ENCODE data around the gene EML4. TPM values are rescaled to one million over a fixed set of nuclear protein-coding genes. Genes with fewer than 3 reads are reported as not detected.

EML4 gene
- total RNA-seq, 1 donor = 88.1 TPM

GRCh38 chr2:42194428-42194827 lies 25.3 kb downstream of the EML4 start:
- no peak for DNase-seq (ENCODE audit: low read depth)
- no peak overlapping the region for H3K4me3 ChIP-seq (ENCODE audit: low read depth, low read length)
- TF ChIP-seq CTCF (IDR thresholded peaks at IDR 0.05; ENCODE audit: insufficient read depth, low read depth, low read length) = no peak

- DNase-seq (ENCODE audit: low read depth) = peak; percentile 92
- TF ChIP-seq CTCF (IDR thresholded peaks at IDR 0.05; ENCODE audit: insufficient read depth, low read depth, low read length) = no peak
Measured at GRCh38 chr2:42195559-42195958, 26.4 kb downstream of the EML4 start.

GRCh38 chr2:42196070-42196402 lies 26.9 kb downstream of the EML4 start:
- H3K4me3 ChIP-seq (ENCODE audit: low read depth, low read length) = no peak overlapping the region
- no peak for DNase-seq (ENCODE audit: low read depth)
- no peak for TF ChIP-seq CTCF (IDR thresholded peaks at IDR 0.05; ENCODE audit: insufficient read depth, low read depth, low read length)

More at GRCh38 chr2:42195559-42195958, 26.4 kb downstream of the EML4 start:
- no peak overlapping the region for H3K4me3 ChIP-seq (ENCODE audit: low read depth, low read length)

GRCh38 chr2:42196403-42197267 lies 27.5 kb downstream of the EML4 start:
- no peak overlapping the region for H3K4me3 ChIP-seq (ENCODE audit: low read depth, low read length)
- TF ChIP-seq CTCF (IDR thresholded peaks at IDR 0.05; ENCODE audit: insufficient read depth, low read depth, low read length) = peak; percentile 69

GRCh38 chr2:42197792-42198191 lies 28.6 kb downstream of the EML4 start:
- no peak for TF ChIP-seq CTCF (IDR thresholded peaks at IDR 0.05; ENCODE audit: insufficient read depth, low read depth, low read length)
- DNase-seq (ENCODE audit: low read depth) = no peak
- H3K4me3 ChIP-seq (ENCODE audit: low read depth, low read length) = no peak overlapping the region

More at GRCh38 chr2:42196403-42197267, 27.5 kb downstream of the EML4 start:
- peak; percentile 92 for DNase-seq (ENCODE audit: low read depth)

GRCh38 chr2:42198466-42198865 lies 29.3 kb downstream of the EML4 start:
- no peak overlapping the region for H3K4me3 ChIP-seq (ENCODE audit: low read depth, low read length)
- no peak for DNase-seq (ENCODE audit: low read depth)
- no peak for TF ChIP-seq CTCF (IDR thresholded peaks at IDR 0.05; ENCODE audit: insufficient read depth, low read depth, low read length)
